Right lobe of liver (tissue), 6 donors: Measurements from ENCODE around the gene EVC. TPM values are rescaled to one million over a fixed set of nuclear protein-coding genes. Genes with fewer than 3 reads are reported as not detected.

ENCODE experiments used
- ATAC-seq, 4 donors: fragments of 200-7000 bp; cut with Tn5 transposase; one replicate each; pipeline ENCODE4 v1.9.1; 2020; ENCODE audit warnings: mild to moderate bottlenecking in 4 of 4, moderate library complexity in 4 of 4
- DNase-seq, 3 donors: peaks; one replicate each; pipeline ENCODE4 v3.0.0-alpha.2; 2020
- H3K27ac ChIP-seq, 3 donors: fragments of 200-600 bp; one replicate each; pipeline ENCODE4 v1.8.0; 2022
- H3K27me3 ChIP-seq, 2 donors: fragments of 200-600 bp; one replicate each; pipeline ENCODE4 v1.8.0; 2022
- H3K36me3 ChIP-seq, 4 donors: fragments of 200-600 bp; sonication (generic) in 1 of 4; one replicate each; pipeline versions ENCODE4 v1.5.1 to v1.8.0; 2017 to 2022; ENCODE audit warnings: control low read depth in 1 of 4
- H3K4me1 ChIP-seq, 4 donors: fragments of 200-600 bp; sonication (generic) in 1 of 4; one replicate each; pipeline versions ENCODE4 v1.5.1 to v1.8.0; 2017 to 2022; ENCODE audit warnings: control low read depth in 1 of 4
- H3K4me3 ChIP-seq, 3 donors: fragments of 200-600 bp; one replicate each; pipeline ENCODE4 v1.8.0; 2022
- H3K9me3 ChIP-seq, 4 donors: fragments of 200-600 bp; sonication (generic) in 1 of 4; one replicate each; pipeline versions ENCODE4 v1.5.1 to v1.8.0; 2017 to 2022; ENCODE audit warnings: control low read depth in 1 of 4
- POLR2A ChIP-seq: fragments of 450-650 bp; IDR thresholded peaks from one replicate; pipeline ENCODE4 v1.6.1; 2017; ENCODE audit warnings: antibody characterized with exemption, mild to moderate bottlenecking
- WGBS: methylation state at CpG from one replicate; pipeline ENCODE4 v1.1.6; 2018; ENCODE audit warnings: low coverage, low lambda C conversion rate; ENCODE audit not compliant: insufficient coverage; ENCODE audit errors: missing lambda C conversion rate; 5-methylcytosine and 5-hydroxymethylcytosine counted together
- intact Hi-C, 2 donors: fragments of 100-400 bp; cut with DNase I; formaldehyde crosslinking; loops; one replicate each; pipeline versions ENCODE4 v1.11.2 to v1.14.1; 2022
- total RNA-seq, 6 experiments: library from RNA; depleted of rRNA in 2 of 6; stranded (reverse); fragments of >200 nt in 2 of 6; fragmentation: NEBNext Ultra II Directional in 3 of 6; extraction: Animal tissue kit (Norgen Biotek cat#: 25700) in 3 of 6; gene quantifications; one replicate each; pipeline versions ENCODE4 v1.1.0 to v1.2.4, GENCODE V29; 2016 to 2023
- TF ChIP-seq, protein P1 (sequence below), 4 donors: fragments of 200-600 bp in 3 of 4; fragments of 450-650 bp in 1 of 4; IDR thresholded peaks; one replicate each; pipeline versions ENCODE4 v1.5.1 to v1.8.0; 2016 to 2022; ENCODE audit warnings: antibody characterized with exemption in 4 of 4, mild to moderate bottlenecking in 2 of 4
- donor health status: DM: no; HTN: yes; CAD: no.
- donor health status: DM: no; HTN: no; CAD: no.
- donor health status: DM: no; HTN: no; CAD: no.
- donor health status: DM: no; HTN: yes; CAD: no.
- donor health status: DM: no; HTN: yes; CAD: no.

EVC gene
- total RNA-seq, 6 experiments from 2014 or later: 2.6 to 6.5 (median 3.2) TPM

- Histone ChIP-seq H3K4me1 (no peaks in the 10 kb centered on the region), H3K36me3 (no peaks in the 10 kb centered on the region), H3K9me3 (no peaks in the 10 kb centered on the region), H3K27me3 (no peaks in the 10 kb centered on the region), H3K27ac (no peak overlapping the region), H3K4me3 (no peak overlapping the region)
- peak in 1 of 3 donors; percentile 38 for DNase-seq
- WGBS: 73% methylated on average over 10 of the region's 13 CpGs
- ATAC-seq: no peak
- intact Hi-C loops: no loop called here
- TF ChIP-seq, protein P1, sequence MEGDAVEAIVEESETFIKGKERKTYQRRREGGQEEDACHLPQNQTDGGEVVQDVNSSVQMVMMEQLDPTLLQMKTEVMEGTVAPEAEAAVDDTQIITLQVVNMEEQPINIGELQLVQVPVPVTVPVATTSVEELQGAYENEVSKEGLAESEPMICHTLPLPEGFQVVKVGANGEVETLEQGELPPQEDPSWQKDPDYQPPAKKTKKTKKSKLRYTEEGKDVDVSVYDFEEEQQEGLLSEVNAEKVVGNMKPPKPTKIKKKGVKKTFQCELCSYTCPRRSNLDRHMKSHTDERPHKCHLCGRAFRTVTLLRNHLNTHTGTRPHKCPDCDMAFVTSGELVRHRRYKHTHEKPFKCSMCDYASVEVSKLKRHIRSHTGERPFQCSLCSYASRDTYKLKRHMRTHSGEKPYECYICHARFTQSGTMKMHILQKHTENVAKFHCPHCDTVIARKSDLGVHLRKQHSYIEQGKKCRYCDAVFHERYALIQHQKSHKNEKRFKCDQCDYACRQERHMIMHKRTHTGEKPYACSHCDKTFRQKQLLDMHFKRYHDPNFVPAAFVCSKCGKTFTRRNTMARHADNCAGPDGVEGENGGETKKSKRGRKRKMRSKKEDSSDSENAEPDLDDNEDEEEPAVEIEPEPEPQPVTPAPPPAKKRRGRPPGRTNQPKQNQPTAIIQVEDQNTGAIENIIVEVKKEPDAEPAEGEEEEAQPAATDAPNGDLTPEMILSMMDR (IDR thresholded peaks at IDR 0.05): no peak
These were observed 128.3 kb downstream of the EVC start for GRCh38 chr4:5839332-5839731.

DNA sequence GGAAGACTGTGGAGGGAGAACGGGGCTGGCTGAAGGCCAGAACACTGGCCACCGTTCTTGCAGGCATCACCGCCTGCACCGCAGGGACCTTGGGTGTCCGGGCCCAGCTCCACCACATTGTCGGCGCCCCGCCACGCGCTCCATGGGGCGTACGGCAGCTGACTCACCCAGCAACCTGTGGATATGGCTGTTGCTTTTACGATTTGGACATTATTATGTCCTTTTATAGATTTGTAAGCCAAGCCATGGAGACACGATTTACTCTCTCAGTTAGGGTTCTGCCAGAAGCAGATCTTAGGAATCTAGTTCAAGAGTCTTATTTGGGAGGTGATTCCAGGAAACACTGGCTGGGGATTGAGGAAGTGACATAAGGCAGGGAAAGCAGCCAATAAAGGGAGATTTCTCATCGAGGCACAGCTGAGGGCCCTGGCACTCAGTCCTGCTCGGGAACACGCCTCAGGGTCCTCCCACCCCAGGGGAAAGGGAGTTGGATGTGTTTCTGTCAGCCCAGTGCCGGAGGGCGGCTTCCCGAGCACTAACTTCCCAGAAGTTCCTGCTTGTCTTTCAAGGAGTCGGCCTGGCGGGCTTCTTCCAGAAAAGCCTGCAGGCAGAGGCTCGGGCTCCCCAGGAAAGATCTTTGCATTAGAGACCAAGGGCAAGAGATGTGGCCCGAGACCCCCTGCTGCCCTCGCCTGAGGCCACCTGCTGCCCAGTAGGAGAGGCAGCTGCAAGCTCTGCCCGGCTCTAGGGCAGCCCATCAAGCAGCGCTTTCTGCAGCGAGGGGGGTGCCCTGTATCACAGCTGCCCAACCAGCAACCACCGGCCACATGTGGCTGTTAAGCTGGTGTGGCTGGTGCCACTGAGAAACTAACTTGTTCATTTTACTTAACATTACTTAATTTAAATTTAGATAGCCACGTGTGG, 129.0 kb downstream of the EVC start:
- Histone ChIP-seq H3K27me3 (no peaks in the 10 kb centered on the region), H3K4me3 (no peak overlapping the region), H3K36me3 (no peaks in the 10 kb centered on the region), H3K9me3 (no peaks in the 10 kb centered on the region), H3K27ac (no peak overlapping the region), H3K4me1 (no peaks in the 10 kb centered on the region)
- DNase-seq: peak in 1 of 3 donors; percentile 40
- intact Hi-C loops: no loop called here
- peak in 2 of 4 donors; percentile 32 to 36 for ATAC-seq
- 61% methylated on average over 11 of the region's 30 CpGs for WGBS
- TF ChIP-seq POLR2A: no peak
- TF ChIP-seq, protein P1 (IDR thresholded peaks at IDR 0.05): no peak

DNA sequence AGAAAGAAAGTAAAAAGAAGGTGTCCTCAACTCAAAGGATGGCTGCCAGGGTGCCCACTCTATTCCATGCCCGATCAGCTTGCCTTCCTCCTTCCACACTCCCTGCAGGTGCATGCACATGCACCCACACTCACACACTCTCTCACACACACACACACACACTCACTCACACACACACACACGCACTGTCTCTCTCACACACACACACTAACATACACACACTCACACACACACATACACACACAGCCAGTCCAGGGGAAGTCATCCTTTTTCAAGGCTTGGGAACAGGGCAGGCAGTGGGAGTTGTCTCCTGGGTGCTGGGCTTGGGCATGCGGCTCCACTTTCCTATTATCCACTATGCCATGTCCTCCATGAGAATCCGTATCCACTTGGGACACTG, 131.5 kb downstream of the EVC start:
- TF ChIP-seq, protein P1 (IDR thresholded peaks at IDR 0.05): no peak
- TF ChIP-seq POLR2A: no peak
- 80% methylated on average over 3 of the region's 4 CpGs for WGBS
- no peak overlapping the region for H3K27ac ChIP-seq
- H3K36me3 ChIP-seq: no peaks in the 10 kb centered on the region
- H3K4me1 ChIP-seq: no peaks in the 10 kb centered on the region
- DNase-seq (no peak), ATAC-seq (no peak)
- intact Hi-C loops: no loop called here
- H3K27me3 ChIP-seq: no peaks in the 10 kb centered on the region
- no peak overlapping the region for H3K4me3 ChIP-seq
- no peaks in the 10 kb centered on the region for H3K9me3 ChIP-seq

GRCh38 chr4:5843573-5844530, 132.9 kb downstream of the EVC start:
- H3K27ac ChIP-seq: no peak overlapping the region
- no peaks in the 10 kb centered on the region for H3K36me3 ChIP-seq
- intact Hi-C loops: no loop called here
- DNase-seq: no peak
- H3K27me3 ChIP-seq: no peaks in the 10 kb centered on the region
- TF ChIP-seq, protein P1 (IDR thresholded peaks at IDR 0.05): no peak
- no peak for TF ChIP-seq POLR2A
- no peaks in the 10 kb centered on the region for H3K9me3 ChIP-seq
- H3K4me1 ChIP-seq: no peaks in the 10 kb centered on the region
- ATAC-seq: no peak
- H3K4me3 ChIP-seq: no peak overlapping the region
- 54% methylated on average over 13 of the region's 18 CpGs for WGBS
